DND-41 (cell line): Measurements from ENCODE around the gene RANBP17.

ENCODE experiments used
- ATAC-seq: fragments of 200-7000 bp; cut with Tn5 transposase; 3 replicates; pipeline ENCODE4 v1.9.1; 2021; ENCODE audit warnings: low read depth; ENCODE audit not compliant: insufficient read depth
- DNase-seq: peaks from one replicate; pipeline ENCODE4 v3.0.0-alpha.2; 2020
- H2AFZ ChIP-seq: 2 replicates; pipeline ENCODE4 v1.6.0; 2012; ENCODE audit warnings: low read depth, low read length
- H3K27ac ChIP-seq: 2 replicates; pipeline ENCODE4 v1.5.1; 2012; ENCODE audit warnings: low read length, inconsistent platforms
- H3K27me3 ChIP-seq: fragments of 200-600 bp; sonication (generic); 2 replicates; pipeline ENCODE4 v1.6.0; 2012; ENCODE audit warnings: low read length, mild to moderate bottlenecking, inconsistent platforms; ENCODE audit not compliant: insufficient read depth, poor library complexity
- H3K36me3 ChIP-seq: 2 replicates; pipeline ENCODE4 v1.5.1; 2012; ENCODE audit warnings: low read length, inconsistent platforms; ENCODE audit not compliant: insufficient read depth
- H3K4me1 ChIP-seq: 2 replicates; pipeline ENCODE4 v1.5.1; 2012; ENCODE audit warnings: mild to moderate bottlenecking, low read length; ENCODE audit not compliant: insufficient read depth
- H3K4me2 ChIP-seq: 2 replicates; pipeline ENCODE4 v1.6.0; 2012; ENCODE audit warnings: mild to moderate bottlenecking, moderate library complexity, low read length, inconsistent platforms; ENCODE audit not compliant: insufficient read depth
- H3K4me3 ChIP-seq, 2 experiments: fragments of 200-600 bp in 1 of 2; shearing (Covaris generic) in 1 of 2; 2 replicates each; pipeline ENCODE4 v1.5.1; 2012 to 2016; ENCODE audit warnings: inconsistent platforms in 2 of 2, low read length in 2 of 2, mild to moderate bottlenecking in 2 of 2, low read depth in 1 of 2, moderate library complexity in 1 of 2
- H3K79me2 ChIP-seq: 2 replicates; pipeline ENCODE4 v1.6.0; 2012; ENCODE audit warnings: low read length, inconsistent platforms; ENCODE audit not compliant: insufficient read depth
- H3K9ac ChIP-seq: 2 replicates; pipeline ENCODE4 v1.6.0; 2012; ENCODE audit warnings: low read depth, mild to moderate bottlenecking, inconsistent platforms, low read length, moderate library complexity
- H3K9me3 ChIP-seq: 2 replicates; pipeline ENCODE4 v1.5.1; 2012; ENCODE audit warnings: low read length, moderate library complexity, mild to moderate bottlenecking, inconsistent platforms; ENCODE audit not compliant: insufficient read depth, severe bottlenecking
- H4K20me1 ChIP-seq: 2 replicates; pipeline ENCODE4 v1.6.0; 2012; ENCODE audit warnings: low read length; ENCODE audit not compliant: insufficient read depth
- EZH2 ChIP-seq: IDR thresholded peaks from 3 replicates; pipeline ENCODE4 v1.6.1; 2012; ENCODE audit warnings: borderline replicate concordance, low read depth, mild to moderate bottlenecking, moderate library complexity, low read length, inconsistent platforms; ENCODE audit not compliant: severe bottlenecking
- TF ChIP-seq, protein P1 (sequence below): IDR thresholded peaks from 2 replicates; pipeline ENCODE4 v1.5.1; 2012; ENCODE audit warnings: borderline replicate concordance, low read length, moderate library complexity, mild to moderate bottlenecking; ENCODE audit not compliant: poor library complexity, severe bottlenecking; ENCODE audit errors: extremely low read depth

RANBP17 gene

DNA sequence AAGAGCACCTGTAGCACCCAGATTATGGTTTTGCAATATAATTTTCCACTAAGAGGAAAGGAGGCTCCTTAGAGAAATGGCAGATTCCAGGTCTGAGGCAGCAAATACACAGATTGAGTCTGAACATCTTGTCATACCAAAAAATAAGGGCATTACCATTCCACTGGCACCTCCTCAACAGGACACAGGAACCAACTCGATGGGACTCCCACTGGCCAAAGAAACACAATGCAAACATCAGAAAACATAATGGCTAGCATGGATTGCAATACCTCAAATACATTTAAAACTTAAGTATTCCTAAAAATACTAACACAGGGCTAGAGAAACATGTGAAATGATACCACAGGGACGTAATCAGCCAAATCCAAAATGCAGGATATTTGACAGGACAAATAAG, 12.4 kb upstream of the RANBP17 start:
- ATAC-seq = no peak

DNA sequence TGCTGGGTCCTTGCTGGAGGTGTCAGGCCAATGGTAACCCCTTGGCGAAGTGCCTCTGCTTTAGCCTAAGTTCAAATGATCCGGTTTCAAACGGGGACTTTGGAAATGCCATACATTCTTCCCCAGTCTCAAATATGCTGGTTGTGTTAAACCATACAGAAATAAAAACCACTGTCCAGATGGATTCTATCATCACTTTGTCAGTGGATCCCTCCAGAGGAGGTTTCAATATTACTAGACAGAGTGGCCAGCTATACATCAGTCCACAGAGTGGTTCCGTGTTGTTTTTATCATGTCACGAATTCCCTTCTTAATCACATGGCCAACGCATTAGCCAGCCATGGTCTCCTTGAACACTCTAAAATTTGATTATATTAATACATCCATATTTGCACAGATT, 7.3 kb upstream of the RANBP17 start:
- TF ChIP-seq, protein P1, sequence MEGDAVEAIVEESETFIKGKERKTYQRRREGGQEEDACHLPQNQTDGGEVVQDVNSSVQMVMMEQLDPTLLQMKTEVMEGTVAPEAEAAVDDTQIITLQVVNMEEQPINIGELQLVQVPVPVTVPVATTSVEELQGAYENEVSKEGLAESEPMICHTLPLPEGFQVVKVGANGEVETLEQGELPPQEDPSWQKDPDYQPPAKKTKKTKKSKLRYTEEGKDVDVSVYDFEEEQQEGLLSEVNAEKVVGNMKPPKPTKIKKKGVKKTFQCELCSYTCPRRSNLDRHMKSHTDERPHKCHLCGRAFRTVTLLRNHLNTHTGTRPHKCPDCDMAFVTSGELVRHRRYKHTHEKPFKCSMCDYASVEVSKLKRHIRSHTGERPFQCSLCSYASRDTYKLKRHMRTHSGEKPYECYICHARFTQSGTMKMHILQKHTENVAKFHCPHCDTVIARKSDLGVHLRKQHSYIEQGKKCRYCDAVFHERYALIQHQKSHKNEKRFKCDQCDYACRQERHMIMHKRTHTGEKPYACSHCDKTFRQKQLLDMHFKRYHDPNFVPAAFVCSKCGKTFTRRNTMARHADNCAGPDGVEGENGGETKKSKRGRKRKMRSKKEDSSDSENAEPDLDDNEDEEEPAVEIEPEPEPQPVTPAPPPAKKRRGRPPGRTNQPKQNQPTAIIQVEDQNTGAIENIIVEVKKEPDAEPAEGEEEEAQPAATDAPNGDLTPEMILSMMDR = no peak
- no peak for TF ChIP-seq EZH2
- Histone ChIP-seq H2AFZ (no peak overlapping the region), H3K9me3 (no peaks in the 10 kb centered on the region), H3K4me3 (no peak overlapping the region), H3K27ac (no peak overlapping the region), H3K27me3 (no peaks in the 10 kb centered on the region), H3K9ac (no peak overlapping the region), H3K36me3 (no peaks in the 10 kb centered on the region), H4K20me1 (no peaks in the 10 kb centered on the region), H3K79me2 (no peaks in the 10 kb centered on the region), H3K4me2 (no peak overlapping the region), H3K4me1 (no peaks in the 10 kb centered on the region)
- DNase-seq (no peak), ATAC-seq (no peak)

More for the DNA sequence above, 12.4 kb upstream of the RANBP17 start:
- Histone ChIP-seq H3K27me3 (no peaks in the 10 kb centered on the region), H3K27ac (no peak overlapping the region), H3K4me2 (no peak overlapping the region), H3K9ac (no peak overlapping the region), H3K36me3 (no peaks in the 10 kb centered on the region), H3K4me3 (no peak overlapping the region), H4K20me1 (no peaks in the 10 kb centered on the region), H2AFZ (no peak overlapping the region), H3K79me2 (no peaks in the 10 kb centered on the region), H3K9me3 (no peaks in the 10 kb centered on the region), H3K4me1 (no peaks in the 10 kb centered on the region)
- TF ChIP-seq, protein P1 = no peak
- TF ChIP-seq EZH2 = no peak
- DNase-seq = no peak

DNA sequence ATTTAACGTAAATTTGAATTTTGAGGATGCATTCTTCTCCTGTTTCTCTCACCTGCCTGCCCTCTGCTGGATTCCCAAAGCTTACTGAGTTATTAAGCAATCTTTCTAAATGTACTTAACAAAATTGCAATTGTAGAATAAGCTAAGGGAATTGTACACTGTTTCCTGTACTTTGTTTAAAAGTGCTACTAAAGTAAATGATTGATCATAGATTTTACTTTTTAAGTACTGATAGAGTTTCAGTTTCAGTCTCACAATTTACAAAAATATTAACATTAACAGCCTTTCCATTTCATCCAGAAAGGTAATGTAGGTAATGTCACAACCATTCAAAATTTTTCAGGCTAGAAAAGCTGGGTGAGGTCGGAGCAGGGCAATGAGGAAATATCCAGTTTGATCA, 4.8 kb upstream of the RANBP17 start:
- Histone ChIP-seq H4K20me1 (no peaks in the 10 kb centered on the region), H3K9me3 (peaks cover 5% of the 10 kb centered on the region), H3K9ac (no peak overlapping the region), H3K27me3 (no peaks in the 10 kb centered on the region), H3K4me3 (no peak overlapping the region), H3K4me2 (no peak overlapping the region), H3K4me1 (no peaks in the 10 kb centered on the region), H2AFZ (no peak overlapping the region), H3K27ac (no peak overlapping the region), H3K79me2 (no peaks in the 10 kb centered on the region), H3K36me3 (no peaks in the 10 kb centered on the region)
- no peak for TF ChIP-seq EZH2
- TF ChIP-seq, protein P1 = no peak
- ATAC-seq (no peak), DNase-seq (no peak)

DNA sequence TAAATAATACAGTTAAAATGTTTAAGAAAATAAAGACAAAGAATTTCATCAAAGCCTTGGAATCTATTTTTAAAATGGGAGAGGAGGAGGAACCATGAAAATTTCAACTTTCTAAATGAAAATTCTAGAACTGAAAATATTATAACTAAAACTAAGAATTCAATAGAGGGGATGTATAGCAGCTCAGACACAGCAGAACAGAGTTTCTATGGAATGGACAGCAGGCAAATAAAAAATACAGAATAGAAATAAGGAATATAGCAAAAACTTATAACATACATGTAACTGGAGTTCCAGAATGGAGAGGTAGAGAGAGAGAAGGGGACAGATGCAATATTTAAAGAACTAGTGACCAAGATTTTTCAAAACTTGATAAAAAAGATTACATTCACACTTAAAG, 1.4 kb upstream of the RANBP17 start:
- Histone ChIP-seq H3K36me3 (no peaks in the 10 kb centered on the region), H3K4me2 (no peak overlapping the region), H3K27me3 (no peaks in the 10 kb centered on the region), H2AFZ (no peak overlapping the region), H3K79me2 (no peaks in the 10 kb centered on the region), H4K20me1 (no peaks in the 10 kb centered on the region), H3K9ac (no peak overlapping the region), H3K27ac (no peak overlapping the region), H3K9me3 (peaks cover 5% of the 10 kb centered on the region), H3K4me3 (no peak overlapping the region), H3K4me1 (no peaks in the 10 kb centered on the region)
- no peak for ATAC-seq
- no peak for TF ChIP-seq EZH2
- TF ChIP-seq, protein P1 = no peak
- DNase-seq = no peak
